Central memory CD8-positive, alpha-beta T cell (primary cell): ENCODE results near the gene KIFC1.

Experiments
- ATAC-seq: fragments of 150-1000 bp; cut with Tn5 transposase; replicated peaks from 2 replicates; pipeline ENCODE4 v1.10.0; 2022; ENCODE audit warnings: mild to moderate bottlenecking, moderate FRiP score, moderate number of reproducible peaks; ENCODE audit not compliant: poor library complexity, severe bottlenecking; ENCODE audit errors: extremely low read depth
- DNase-seq, 2 donors: peaks; one replicate each; pipeline ENCODE4 v3.0.0; 2021; ENCODE audit warnings: low spot score in 2 of 2
- H3K27ac Mint-ChIP-seq: one replicate; pipeline ENCODE4 v1.8.0; 2022; ENCODE audit warnings: low read depth, mild to moderate bottlenecking, moderate library complexity, mixed read lengths
- H3K27me3 Mint-ChIP-seq: one replicate; pipeline ENCODE4 v1.8.0; 2022; ENCODE audit warnings: mixed read lengths
- H3K36me3 Mint-ChIP-seq: one replicate; pipeline ENCODE4 v1.8.0; 2022; ENCODE audit warnings: mild to moderate bottlenecking, moderate library complexity, mixed read lengths; ENCODE audit not compliant: insufficient read depth
- H3K4me1 Mint-ChIP-seq: one replicate; pipeline ENCODE4 v1.8.0; 2022; ENCODE audit warnings: mixed read lengths
- H3K4me3 Mint-ChIP-seq: one replicate; pipeline ENCODE4 v1.8.0; 2022; ENCODE audit warnings: mild to moderate bottlenecking, moderate library complexity, mixed read lengths
- H3K9me3 Mint-ChIP-seq: one replicate; pipeline ENCODE4 v1.8.0; 2022; ENCODE audit warnings: mixed read lengths

Gene KIFC1

DNA sequence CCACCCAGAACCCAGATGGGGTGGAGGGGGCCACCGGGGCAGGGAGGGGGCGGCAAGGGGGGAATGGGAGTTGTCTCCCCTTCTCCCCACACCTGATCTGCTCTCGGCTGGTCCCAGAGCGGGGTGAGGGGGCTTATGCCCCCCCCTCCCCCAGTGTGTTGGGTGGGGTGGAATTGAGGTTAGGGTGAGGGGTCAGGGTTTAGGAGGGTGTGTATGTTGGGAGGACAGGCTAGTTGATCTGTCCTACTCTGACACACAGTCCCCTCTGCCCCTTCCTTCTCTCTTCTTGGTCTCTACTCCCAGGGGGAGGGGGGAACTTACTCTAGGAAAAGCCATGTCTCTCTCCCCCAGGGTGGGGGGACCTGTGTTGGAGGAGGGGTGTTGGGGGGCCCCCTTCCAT is 60.9 kb downstream of the KIFC1 start:
- no peak overlapping the region for H3K4me3 Mint-ChIP-seq
- no peaks in the 10 kb centered on the region for H3K27me3 Mint-ChIP-seq
- ATAC-seq (no peak), DNase-seq (no peak)
- no peaks in the 10 kb centered on the region for H3K9me3 Mint-ChIP-seq
- H3K27ac Mint-ChIP-seq: peak overlapping the region; percentile 98
- peaks cover 14% of the 10 kb centered on the region for H3K36me3 Mint-ChIP-seq
- H3K4me1 Mint-ChIP-seq: peaks cover 38% of the 10 kb centered on the region

DNA sequence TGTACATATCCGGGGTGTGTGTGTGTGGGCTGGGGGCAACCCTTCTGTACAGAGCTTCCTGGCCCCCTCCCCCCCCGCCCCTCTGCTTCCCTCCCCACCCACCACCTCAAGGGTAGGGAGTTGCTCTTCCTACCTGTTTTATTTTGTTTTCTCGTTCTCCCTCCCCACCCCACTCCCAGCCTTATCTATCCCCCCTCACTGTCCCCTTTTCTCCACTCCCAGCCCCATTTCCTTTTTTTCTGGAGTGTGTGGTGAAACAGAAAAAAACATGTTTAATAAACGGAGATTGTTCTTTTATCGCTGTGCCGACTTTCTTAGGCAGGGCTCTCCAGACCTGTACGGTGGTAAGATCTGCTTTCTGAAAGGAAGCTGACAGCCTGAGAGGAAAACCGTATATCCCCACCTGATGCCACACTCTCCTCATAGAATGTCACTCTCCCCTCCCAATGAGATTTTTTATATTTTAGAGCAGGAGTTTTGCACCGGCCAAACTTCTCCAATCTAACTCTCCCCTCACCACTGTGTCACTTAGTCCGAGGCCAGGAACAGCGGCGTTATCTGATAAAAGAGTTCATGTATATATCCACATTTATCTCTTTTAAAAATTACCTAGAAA is 61.9 kb downstream of the KIFC1 start:
- H3K36me3 Mint-ChIP-seq: peaks cover 13% of the 10 kb centered on the region
- no peaks in the 10 kb centered on the region for H3K9me3 Mint-ChIP-seq
- peaks cover 38% of the 10 kb centered on the region for H3K4me1 Mint-ChIP-seq
- ATAC-seq (no peak), DNase-seq (no peak)
- peak overlapping the region; percentile 99 for H3K4me3 Mint-ChIP-seq
- H3K27me3 Mint-ChIP-seq: no peaks in the 10 kb centered on the region
- peak overlapping the region; percentile 98 for H3K27ac Mint-ChIP-seq

DNA sequence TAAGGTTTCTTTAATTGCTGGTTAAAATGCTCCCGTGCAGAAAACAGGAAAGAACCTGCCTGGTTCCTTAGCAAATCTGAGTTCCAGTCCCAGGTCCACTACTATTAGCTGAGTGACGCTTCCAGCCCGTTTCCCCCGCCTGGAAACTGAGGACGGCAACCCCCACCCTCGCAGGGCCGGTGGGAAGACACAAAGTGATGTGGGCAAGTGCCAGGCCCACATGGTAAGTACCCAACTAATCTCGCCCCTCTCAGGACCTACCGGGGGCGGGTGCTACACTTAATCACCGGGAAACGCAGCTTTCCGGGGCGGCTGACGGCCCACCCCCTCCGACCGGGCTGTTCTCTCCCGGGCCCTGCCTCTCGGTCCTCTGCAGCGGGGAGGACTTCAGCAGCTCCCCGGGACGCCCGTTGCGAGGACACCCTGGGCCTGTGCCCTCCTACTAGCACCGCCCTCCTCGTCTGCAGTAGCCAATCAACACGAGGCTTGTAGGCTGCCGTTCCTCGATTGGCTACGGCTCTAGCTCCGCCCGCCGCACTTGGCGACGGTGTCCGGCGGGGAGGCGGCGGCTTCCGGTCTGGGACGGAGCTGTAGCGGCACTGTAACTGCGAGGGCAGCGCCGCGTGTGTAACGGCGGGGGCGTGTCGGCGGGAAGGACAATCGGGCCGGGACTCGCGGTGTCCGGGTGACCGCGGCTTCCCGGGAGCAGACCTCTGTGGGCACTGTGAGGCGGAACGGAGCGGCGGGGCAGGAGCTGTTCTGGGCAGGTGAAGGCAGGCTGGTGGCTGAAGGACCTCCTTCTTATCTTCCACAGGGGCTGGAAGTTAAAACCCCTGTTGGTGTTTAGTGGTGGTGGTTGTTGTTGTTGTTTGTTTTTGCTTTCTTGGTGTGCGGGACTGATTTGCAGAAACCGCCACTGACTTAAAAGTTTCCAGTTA is 62.7 kb downstream of the KIFC1 start, which contains the start of gene ZBTB9:
Gene ZBTB9 (plus strand): TSS at position 568 of the 938 bp plus-strand sequence. CDS start 525 bp downstream, outside the sequence.
- Mint-ChIP-seq H3K27ac (peak within 1 kb of the TSS; percentile 98), H3K36me3 (peaks cover 12% of the 10 kb centered on the region), H3K9me3 (no peaks in the 10 kb centered on the region), H3K4me1 (peaks cover 31% of the 10 kb centered on the region), H3K4me3 (peak within 1 kb of the TSS; percentile 99), H3K27me3 (no peaks in the 10 kb centered on the region)
- DNase-seq (peak; percentile 85 to 89), ATAC-seq (peak; percentile 99)

DNA sequence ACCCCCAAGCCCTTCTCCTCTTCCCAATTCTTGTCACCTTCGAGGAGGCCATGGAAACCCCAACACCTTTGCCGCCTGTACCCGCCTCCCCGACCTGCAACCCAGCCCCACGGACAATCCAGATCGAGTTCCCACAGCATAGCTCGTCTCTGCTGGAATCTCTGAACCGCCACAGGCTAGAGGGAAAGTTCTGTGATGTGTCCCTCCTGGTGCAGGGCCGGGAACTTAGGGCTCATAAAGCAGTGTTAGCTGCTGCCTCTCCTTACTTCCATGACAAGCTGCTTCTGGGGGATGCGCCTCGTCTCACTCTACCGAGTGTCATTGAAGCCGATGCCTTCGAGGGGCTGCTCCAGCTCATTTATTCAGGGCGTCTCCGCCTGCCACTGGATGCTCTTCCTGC is 63.4 kb downstream of the KIFC1 start:
- no peak for ATAC-seq
- H3K27me3 Mint-ChIP-seq: no peaks in the 10 kb centered on the region
- H3K9me3 Mint-ChIP-seq: no peaks in the 10 kb centered on the region
- no peak for DNase-seq
- H3K27ac Mint-ChIP-seq: peak overlapping the region; percentile 98
- peaks cover 11% of the 10 kb centered on the region for H3K36me3 Mint-ChIP-seq
- H3K4me1 Mint-ChIP-seq: peaks cover 31% of the 10 kb centered on the region
- H3K4me3 Mint-ChIP-seq: peak overlapping the region; percentile 99

DNA sequence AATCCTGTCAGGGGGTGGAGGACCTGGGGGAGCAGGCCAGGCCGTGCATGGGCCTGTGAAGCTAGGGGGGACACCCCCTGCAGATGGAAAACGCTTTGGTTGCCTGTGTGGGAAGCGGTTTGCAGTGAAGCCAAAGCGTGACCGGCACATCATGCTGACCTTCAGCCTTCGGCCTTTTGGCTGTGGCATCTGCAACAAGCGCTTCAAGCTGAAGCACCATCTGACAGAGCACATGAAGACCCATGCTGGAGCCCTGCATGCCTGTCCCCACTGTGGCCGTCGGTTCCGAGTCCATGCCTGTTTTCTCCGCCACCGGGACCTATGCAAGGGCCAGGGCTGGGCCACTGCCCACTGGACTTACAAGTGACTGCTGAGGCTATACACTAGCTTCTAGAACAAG is 64.5 kb downstream of the KIFC1 start:
- H3K4me3 Mint-ChIP-seq: no peak overlapping the region
- H3K9me3 Mint-ChIP-seq: no peaks in the 10 kb centered on the region
- peaks cover 11% of the 10 kb centered on the region for H3K36me3 Mint-ChIP-seq
- no peaks in the 10 kb centered on the region for H3K27me3 Mint-ChIP-seq
- H3K27ac Mint-ChIP-seq: no peak overlapping the region
- H3K4me1 Mint-ChIP-seq: peaks cover 31% of the 10 kb centered on the region
- no peak for DNase-seq
- ATAC-seq: no peak

DNA sequence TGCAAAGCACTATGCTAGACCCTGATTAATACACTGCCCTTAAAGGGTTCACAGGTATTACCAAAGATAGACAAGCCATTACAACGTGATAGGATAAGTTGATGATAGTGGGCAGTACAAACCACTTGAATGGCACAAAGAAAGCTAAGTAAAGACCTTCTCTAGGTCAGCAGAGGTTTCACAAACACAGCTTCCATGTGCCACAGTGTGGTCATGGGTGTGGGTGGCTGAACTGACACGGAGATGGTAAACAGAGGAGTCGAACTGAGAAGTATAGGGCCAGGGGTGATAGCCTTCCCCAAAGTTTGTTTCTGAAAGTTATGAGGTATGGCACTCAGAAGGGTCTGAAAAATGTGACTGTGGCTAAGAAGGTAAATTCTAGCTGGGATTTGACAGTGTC is 67.1 kb downstream of the KIFC1 start:
- Mint-ChIP-seq H3K27me3 (no peaks in the 10 kb centered on the region), H3K36me3 (peaks cover 9% of the 10 kb centered on the region), H3K4me3 (no peak overlapping the region), H3K4me1 (peaks cover 18% of the 10 kb centered on the region), H3K27ac (no peak overlapping the region), H3K9me3 (no peaks in the 10 kb centered on the region)
- ATAC-seq (no peak), DNase-seq (no peak)

DNA sequence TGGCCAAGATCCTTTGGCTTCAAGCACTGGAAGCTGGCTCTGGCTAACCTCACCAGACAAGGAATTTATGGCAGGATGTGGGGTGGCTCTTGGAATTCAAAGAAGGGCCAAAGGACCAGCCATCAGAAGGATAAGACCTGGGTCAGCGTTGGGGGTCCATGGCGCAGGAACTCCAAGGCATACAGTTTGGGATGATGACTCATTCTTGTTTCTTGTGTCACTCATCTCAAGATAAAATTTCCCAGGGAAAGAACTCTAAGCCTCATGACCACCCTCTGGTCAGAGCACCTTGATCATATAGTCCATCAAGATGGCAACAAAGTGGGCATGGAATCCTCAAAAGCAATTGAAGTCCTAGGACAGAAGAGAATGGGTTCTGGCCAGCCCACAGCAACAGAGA is 67.6 kb downstream of the KIFC1 start:
- Mint-ChIP-seq H3K27ac (no peak overlapping the region), H3K27me3 (no peaks in the 10 kb centered on the region), H3K9me3 (no peaks in the 10 kb centered on the region), H3K4me1 (peaks cover 14% of the 10 kb centered on the region), H3K4me3 (no peak overlapping the region), H3K36me3 (peaks cover 9% of the 10 kb centered on the region)
- DNase-seq: no peak
- ATAC-seq: no peak
